Measurements from ENCODE around the gene CDC42BPA.
"Not testable (repeated sequence)": the region's sequence is repeated elsewhere in the genome, so short reads cannot be mapped to it uniquely, and the experiment has no call there.

GRCh38 chr1:226999579-226999978, 318.7 kb downstream of the CDC42BPA start:
- TF ChIP-seq CTCF (optimal IDR thresholded peaks at IDR 0.05 in 1 of 3, IDR thresholded peaks at IDR 0.05 in 1 of 3, conservative IDR thresholded peaks at IDR 0.05 in 1 of 3; ENCODE audit: extremely low read depth in 1 of 3, insufficient read depth in 2 of 3, low read length in 3 of 3); EZH2 (IDR thresholded peaks at IDR 0.05; ENCODE audit: low read length): not testable (repeated sequence)
